Gastrocnemius medialis (tissue), 4 donors: Measurements from ENCODE around the gene INPP5E. TPM values are rescaled to one million over a fixed set of nuclear protein-coding genes. Genes with fewer than 3 reads are reported as not detected.

ENCODE experiments used
- ATAC-seq, 2 donors: fragments of 150-250 bp; one replicate each; pipeline ENCODE4 v1.9.1; 2016
- DNase-seq, 2 donors: peaks; one replicate each; pipeline ENCODE4 v3.0.0-alpha.2; 2019
- H3K27ac ChIP-seq, 4 donors: fragments of 200-600 bp; sonication (generic); 1 replicate in 1 of 4; 2 replicates in 3 of 4; pipeline ENCODE4 v1.5.1; 2016 to 2018; ENCODE audit warnings: mild to moderate bottlenecking in 2 of 4, moderate library complexity in 1 of 4
- H3K27me3 ChIP-seq, 3 donors: fragments of 200-600 bp; sonication (generic) in 2 of 3; 1 replicate in 1 of 3; 2 replicates in 2 of 3; pipeline versions ENCODE4 v1.5.1 to v1.6.0; 2016 to 2019; ENCODE audit warnings: mild to moderate bottlenecking in 1 of 3, moderate library complexity in 1 of 3
- H3K36me3 ChIP-seq, 2 donors: fragments of 200-600 bp; sonication (generic) in 1 of 2; one replicate each; pipeline ENCODE4 v1.5.1; 2017 to 2018
- H3K4me1 ChIP-seq, 2 donors: fragments of 200-600 bp; sonication (generic) in 1 of 2; one replicate each; pipeline ENCODE4 v1.5.1; 2016 to 2017; ENCODE audit warnings: mild to moderate bottlenecking in 2 of 2
- H3K4me3 ChIP-seq, 4 donors: fragments of 200-600 bp; sonication (generic) in 3 of 4; 1 replicate in 1 of 4; 2 replicates in 3 of 4; pipeline ENCODE4 v1.5.1; 2016 to 2019; ENCODE audit warnings: mild to moderate bottlenecking in 2 of 4
- H3K9me3 ChIP-seq, 3 donors: fragments of 200-600 bp; sonication (generic) in 2 of 3; 1 replicate in 1 of 3; 2 replicates in 2 of 3; pipeline ENCODE4 v1.5.1; 2016 to 2019
- CTCF ChIP-seq, 5 experiments: fragments of 450-650 bp in 3 of 5; fragments of 200-600 bp in 2 of 5; sonication (generic) in 2 of 5; IDR thresholded peaks in 4 of 5; conservative IDR thresholded peaks in 1 of 5; 1 replicate in 4 of 5; 2 replicates in 1 of 5; pipeline ENCODE4 v1.5.1; 2016 to 2019; ENCODE audit warnings: antibody characterized with exemption in 5 of 5, mild to moderate bottlenecking in 3 of 5, moderate library complexity in 3 of 5
- POLR2A ChIP-seq, 2 donors: fragments of 450-650 bp; IDR thresholded peaks; one replicate each; pipeline ENCODE4 v1.6.1; 2017; ENCODE audit warnings: antibody characterized with exemption in 2 of 2, mild to moderate bottlenecking in 2 of 2, moderate library complexity in 2 of 2
- in situ Hi-C, 4 donors: fragments of 200-750 bp; cut with MboI; loops; one replicate each; pipeline versions ENCODE4 v1.15.0 to v1.8.0; 2017; ENCODE audit warnings: low sequenced_read_pairs in 4 of 4
- intact Hi-C: fragments of 100-400 bp; cut with DNase I; formaldehyde crosslinking; loops from one replicate; pipeline ENCODE4 v1.15.1; 2023; ENCODE audit warnings: low total_unique reads
- total RNA-seq, 4 donors: library from RNA; depleted of rRNA; stranded (reverse); fragments of >200 nt; gene quantifications; one replicate each; pipeline versions ENCODE4 v1.1.0 to v1.2.3, GENCODE V29; 2016

Gene INPP5E
- total RNA-seq, 4 donors from 2014 or later, result 5.0 to 6.7 (median 5.9) TPM

GRCh38 chr9:136402067-136402466 lies 37.6 kb downstream of the INPP5E start:
- peaks cover 0 to 39% of the 10 kb centered on the region in 2 donors for H3K36me3 ChIP-seq

GRCh38 chr9:136401173-136401922 lies 38.3 kb downstream of the INPP5E start:
- no peaks in the 10 kb centered on the region for H3K9me3 ChIP-seq
- intact Hi-C loops (loop anchor here (10.0 kb wide), 1 partner anchor 437 kb away; the partner anchor contains the start of gene UBAC1), in situ Hi-C loops (no loop called here)
- ATAC-seq (no peak), DNase-seq (no peak)
- H3K27me3 ChIP-seq, result no peaks in the 10 kb centered on the region
- H3K4me3 ChIP-seq, result no peak overlapping the region
- no peak for TF ChIP-seq CTCF (IDR thresholded peaks at IDR 0.05 in 4 of 5, conservative IDR thresholded peaks at IDR 0.05 in 1 of 5)
- no peak for TF ChIP-seq POLR2A (IDR thresholded peaks at IDR 0.05)
- H3K36me3 ChIP-seq, result peaks cover 0 to 39% of the 10 kb centered on the region in 2 donors
- peaks cover 14 to 18% of the 10 kb centered on the region in 2 donors for H3K4me1 ChIP-seq
- no peak overlapping the region for H3K27ac ChIP-seq

More at GRCh38 chr9:136402067-136402466, 37.6 kb downstream of the INPP5E start:
- TF ChIP-seq CTCF (IDR thresholded peaks at IDR 0.05 in 4 of 5, conservative IDR thresholded peaks at IDR 0.05 in 1 of 5) (no peak), POLR2A (IDR thresholded peaks at IDR 0.05) (no peak)
- in situ Hi-C loops, result no loop called here
- DNase-seq, result no peak
- Histone ChIP-seq H3K27me3 (no peaks in the 10 kb centered on the region), H3K27ac (no peak overlapping the region), H3K4me3 (no peak overlapping the region), H3K4me1 (peaks cover 14 to 18% of the 10 kb centered on the region in 2 donors), H3K9me3 (no peaks in the 10 kb centered on the region)
- intact Hi-C loops, result loop anchor here (10.0 kb wide), 1 partner anchor 437 kb away; the partner anchor contains the start of gene UBAC1
- no peak for ATAC-seq

- intact Hi-C loops, result loop anchor here (1.0 to 10.0 kb wide), 3 partner anchors 10 to 435 kb away; partner anchors contain the start of genes DNLZ, ENTR1, PMPCA and UBAC1
- Histone ChIP-seq H3K27me3 (no peaks in the 10 kb centered on the region), H3K9me3 (no peaks in the 10 kb centered on the region), H3K4me3 (peak within 1 kb of the TSS; percentile 75 to 96 (median 94)), H3K36me3 (peaks cover 0 to 39% of the 10 kb centered on the region in 2 donors), H3K4me1 (peaks cover 14 to 18% of the 10 kb centered on the region in 2 donors), H3K27ac (peak within 1 kb of the TSS; percentile 54 to 78 (median 73))
- ATAC-seq (peak; percentile 90 to 93), DNase-seq (peak; percentile 52 to 75)
- peak; percentile 84 to 98 (median 91) for TF ChIP-seq CTCF (IDR thresholded peaks at IDR 0.05 in 4 of 5, conservative IDR thresholded peaks at IDR 0.05 in 1 of 5)
- TF ChIP-seq POLR2A (IDR thresholded peaks at IDR 0.05), result peak; percentile 60 to 64
- in situ Hi-C loops, result no loop called here
Measured at GRCh38 chr9:136400038-136400834, 39.4 kb downstream of the INPP5E start, which contains the start of gene SNAPC4. TSS of gene SNAPC4 (minus strand) at chr9:136400170. CDS start at chr9:136398428, 1,742 bp downstream.

- ATAC-seq (no peak), DNase-seq (no peak)
- in situ Hi-C loops, result no loop called here
- peaks cover 14 to 18% of the 10 kb centered on the region in 2 donors for H3K4me1 ChIP-seq
- peak overlapping the region; percentile 43 to 78 (median 73) for H3K27ac ChIP-seq
- no peaks in the 10 kb centered on the region for H3K27me3 ChIP-seq
- intact Hi-C loops, result loop anchor here (1.0 to 10.0 kb wide), 3 partner anchors 11 to 435 kb away; partner anchors contain the start of genes DNLZ, ENTR1, PMPCA and UBAC1
- peaks cover 0 to 39% of the 10 kb centered on the region in 2 donors for H3K36me3 ChIP-seq
- H3K4me3 ChIP-seq, result peak overlapping the region; percentile 75 to 96 (median 94)
- no peaks in the 10 kb centered on the region for H3K9me3 ChIP-seq
- TF ChIP-seq POLR2A (IDR thresholded peaks at IDR 0.05), result no peak
- no peak for TF ChIP-seq CTCF (IDR thresholded peaks at IDR 0.05 in 4 of 5, conservative IDR thresholded peaks at IDR 0.05 in 1 of 5)
Measured at GRCh38 chr9:136399176-136400037, 40.2 kb downstream of the INPP5E start.
